Activated CD8-positive, alpha-beta T cell treated with anti-CD3 and anti-CD28 coated beads for 36 hours (primary cell): Measurements from ENCODE around the gene CENPX. TPM values are rescaled to one million over a fixed set of nuclear protein-coding genes. Genes with fewer than 3 reads are reported as not detected.

Experiments used
- ATAC-seq: fragments of 200-7000 bp; cut with Tn5 transposase; one replicate; pipeline ENCODE4 v1.10.0; 2021; ENCODE audit warnings: mild to moderate bottlenecking, moderate library complexity
- CTCF ChIA-PET: fragments of 350-600 bp; sonication (Branson Sonifier 250); formaldehyde crosslinking; loops from one replicate; lab custom pipeline; 2021; ENCODE audit warnings: antibody characterized with exemption; lab: Charles Lee
- POLR2A ChIA-PET: fragments of 350-600 bp; sonication (Branson Sonifier 250); formaldehyde crosslinking; loops from one replicate; lab custom pipeline; 2021; ENCODE audit warnings: antibody characterized with exemption; lab: Charles Lee
- DNase-seq: peaks from one replicate; pipeline ENCODE4 v3.0.0-alpha.2; 2020
- H3K27ac Mint-ChIP-seq: one replicate; pipeline ENCODE4 v1.8.0; 2021; ENCODE audit warnings: mild to moderate bottlenecking, mixed read lengths
- H3K27me3 Mint-ChIP-seq: one replicate; pipeline ENCODE4 v1.8.0; 2021; ENCODE audit warnings: mixed read lengths
- H3K36me3 Mint-ChIP-seq: one replicate; pipeline ENCODE4 v1.8.0; 2021; ENCODE audit warnings: low read depth, mixed read lengths
- H3K4me1 Mint-ChIP-seq: one replicate; pipeline ENCODE4 v1.8.0; 2021; ENCODE audit warnings: low read depth, mixed read lengths
- H3K4me3 Mint-ChIP-seq: one replicate; pipeline ENCODE4 v1.8.0; 2021; ENCODE audit warnings: mild to moderate bottlenecking, moderate library complexity, mixed read lengths
- H3K9me3 Mint-ChIP-seq: one replicate; pipeline ENCODE4 v1.8.0; 2021; ENCODE audit warnings: mixed read lengths
- intact Hi-C: fragments of 100-400 bp; cut with micrococcal nuclease; formaldehyde crosslinking; loops from one replicate; pipeline ENCODE4 v1.10.0; 2022
- total RNA-seq, 2 experiments: library from RNA; stranded (reverse); gene quantifications; one replicate each; pipeline ENCODE4 v1.2.3, GENCODE V29; 2021
- TF ChIP-seq, protein P1 (sequence below): fragments of 200-600 bp; IDR thresholded peaks from one replicate; pipeline ENCODE4 v1.8.0; 2022; ENCODE audit warnings: antibody characterized with exemption, mild to moderate bottlenecking

The CENPX gene
- total RNA-seq, 2 experiments from 2014 or later = 88.7 to 98.1 TPM

- CTCF ChIA-PET = interaction anchor here (2.2 kb wide), 1 partner anchor 31 kb away, joined by 5 read pairs; no protein-coding TSS in a partner anchor
- peaks cover 1% of the 10 kb centered on the region for H3K36me3 Mint-ChIP-seq
- H3K27ac Mint-ChIP-seq = no peak overlapping the region
- H3K9me3 Mint-ChIP-seq = no peaks in the 10 kb centered on the region
- DNase-seq = no peak
- no peak overlapping the region for H3K4me3 Mint-ChIP-seq
- ATAC-seq = no peak
- intact Hi-C loops = no loop called here
- POLR2A ChIA-PET = interaction anchor here (0.9 to 7.4 kb wide), 3 partner anchors 9 to 27 kb away, joined by 4 to 98 read pairs (median 6); partner anchors contain the start of genes GPS1 and RFNG
- TF ChIP-seq, protein P1, sequence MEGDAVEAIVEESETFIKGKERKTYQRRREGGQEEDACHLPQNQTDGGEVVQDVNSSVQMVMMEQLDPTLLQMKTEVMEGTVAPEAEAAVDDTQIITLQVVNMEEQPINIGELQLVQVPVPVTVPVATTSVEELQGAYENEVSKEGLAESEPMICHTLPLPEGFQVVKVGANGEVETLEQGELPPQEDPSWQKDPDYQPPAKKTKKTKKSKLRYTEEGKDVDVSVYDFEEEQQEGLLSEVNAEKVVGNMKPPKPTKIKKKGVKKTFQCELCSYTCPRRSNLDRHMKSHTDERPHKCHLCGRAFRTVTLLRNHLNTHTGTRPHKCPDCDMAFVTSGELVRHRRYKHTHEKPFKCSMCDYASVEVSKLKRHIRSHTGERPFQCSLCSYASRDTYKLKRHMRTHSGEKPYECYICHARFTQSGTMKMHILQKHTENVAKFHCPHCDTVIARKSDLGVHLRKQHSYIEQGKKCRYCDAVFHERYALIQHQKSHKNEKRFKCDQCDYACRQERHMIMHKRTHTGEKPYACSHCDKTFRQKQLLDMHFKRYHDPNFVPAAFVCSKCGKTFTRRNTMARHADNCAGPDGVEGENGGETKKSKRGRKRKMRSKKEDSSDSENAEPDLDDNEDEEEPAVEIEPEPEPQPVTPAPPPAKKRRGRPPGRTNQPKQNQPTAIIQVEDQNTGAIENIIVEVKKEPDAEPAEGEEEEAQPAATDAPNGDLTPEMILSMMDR = no peak
- no peaks in the 10 kb centered on the region for H3K27me3 Mint-ChIP-seq
- peaks cover 11% of the 10 kb centered on the region for H3K4me1 Mint-ChIP-seq
Measured at GRCh38 chr17:82061047-82061925, 38.6 kb upstream of the CENPX start.

DNA sequence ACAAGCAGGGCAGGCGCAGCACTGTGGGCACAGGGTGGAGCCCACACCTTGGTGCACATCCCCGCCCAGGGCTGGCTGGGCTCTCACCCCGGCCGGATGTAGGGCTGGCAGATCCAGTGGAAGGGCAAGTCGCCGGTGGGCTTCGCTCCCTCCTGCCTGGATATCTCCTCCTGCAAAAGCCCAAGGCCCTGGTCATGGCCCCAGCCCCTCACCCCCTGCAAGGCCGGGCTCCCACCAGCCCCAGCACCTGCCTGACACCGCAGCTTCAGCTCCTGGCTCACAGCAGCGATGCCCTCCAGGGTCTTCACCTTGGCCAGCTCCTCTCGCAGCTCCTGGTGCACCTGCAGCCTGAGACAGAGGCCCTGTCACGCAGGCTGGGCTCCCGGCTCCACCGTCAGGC, 37.9 kb upstream of the CENPX start:
- H3K27ac Mint-ChIP-seq = no peak overlapping the region
- ChIA-PET CTCF (interaction anchor here (2.2 kb wide), 1 partner anchor 30 kb away, joined by 5 read pairs; no protein-coding TSS in a partner anchor), POLR2A (interaction anchor here (1.2 to 7.4 kb wide), 3 partner anchors 8 to 28 kb away, joined by 4 to 98 read pairs (median 4); partner anchors contain the start of genes GPS1 and RFNG)
- H3K9me3 Mint-ChIP-seq = no peaks in the 10 kb centered on the region
- H3K4me1 Mint-ChIP-seq = peaks cover 9% of the 10 kb centered on the region
- intact Hi-C loops = no loop called here
- H3K27me3 Mint-ChIP-seq = no peaks in the 10 kb centered on the region
- TF ChIP-seq, protein P1 = no peak
- peaks cover 1% of the 10 kb centered on the region for H3K36me3 Mint-ChIP-seq
- ATAC-seq (no peak), DNase-seq (no peak)
- H3K4me3 Mint-ChIP-seq = no peak overlapping the region

GRCh38 chr17:82060001-82060380, 37.3 kb upstream of the CENPX start:
- POLR2A ChIA-PET = interaction anchor here (1.0 to 1.9 kb wide), 4 partner anchors 11 to 39 kb away, joined by 3 to 4 read pairs (median 4); partner anchors contain the start of gene FASN
- H3K4me1 Mint-ChIP-seq = peaks cover 9% of the 10 kb centered on the region
- TF ChIP-seq, protein P1 = no peak
- H3K4me3 Mint-ChIP-seq = no peak overlapping the region
- no peak for ATAC-seq
- H3K27me3 Mint-ChIP-seq = no peaks in the 10 kb centered on the region
- H3K36me3 Mint-ChIP-seq = peaks cover 1% of the 10 kb centered on the region
- no peak overlapping the region for H3K27ac Mint-ChIP-seq
- CTCF ChIA-PET = interaction anchor here (2.2 kb wide), 1 partner anchor 30 kb away, joined by 5 read pairs; no protein-coding TSS in a partner anchor
- no peak for DNase-seq
- no peaks in the 10 kb centered on the region for H3K9me3 Mint-ChIP-seq
- intact Hi-C loops = no loop called here

DNA sequence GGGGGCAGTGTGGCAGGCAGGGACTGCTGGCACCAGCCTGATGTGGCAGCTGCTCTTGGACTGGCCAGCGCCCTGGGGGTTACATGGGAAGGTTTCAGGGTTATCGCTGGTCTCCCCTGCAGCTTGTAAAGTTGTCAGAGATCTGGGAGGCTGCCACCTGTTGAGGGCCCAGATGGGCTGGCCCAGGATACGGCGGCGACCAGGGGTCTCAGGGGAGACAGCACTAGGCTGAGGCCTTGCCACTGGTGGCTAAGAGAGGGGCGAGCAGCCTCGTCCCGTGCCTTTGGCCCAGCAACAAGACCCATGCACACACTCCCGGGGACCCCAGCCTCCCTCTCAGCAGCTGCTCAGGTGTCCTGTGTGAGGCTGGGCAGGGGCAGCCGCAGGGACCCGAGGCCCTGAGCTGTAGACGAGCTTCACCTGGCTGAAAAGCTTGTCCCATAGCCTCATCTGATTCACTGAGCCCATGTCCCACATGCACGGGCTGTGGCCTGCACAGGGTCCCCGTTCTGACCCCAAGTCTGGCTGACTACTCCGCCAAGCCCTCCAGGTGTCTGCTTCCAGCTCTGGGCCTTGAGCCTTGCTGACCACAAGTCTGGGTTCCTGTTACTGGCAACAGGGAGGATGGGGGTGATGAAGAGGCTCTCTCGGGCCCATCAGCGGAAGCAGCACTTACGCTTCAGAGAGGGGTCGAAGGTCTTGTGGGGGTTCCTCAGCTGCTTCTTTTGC, 36.8 kb upstream of the CENPX start:
- ATAC-seq = no peak
- no peak overlapping the region for H3K4me3 Mint-ChIP-seq
- no peaks in the 10 kb centered on the region for H3K9me3 Mint-ChIP-seq
- H3K36me3 Mint-ChIP-seq = peaks cover 3% of the 10 kb centered on the region
- intact Hi-C loops = no loop called here
- no peak for DNase-seq
- no peak overlapping the region for H3K27ac Mint-ChIP-seq
- ChIA-PET POLR2A (interaction anchor here (0.7 to 1.9 kb wide), 6 partner anchors 10 to 167 kb away, joined by 3 to 4 read pairs (median 3); partner anchors contain the start of gene FASN), CTCF (interaction anchor here (2.2 kb wide), 1 partner anchor 29 kb away, joined by 5 read pairs; no protein-coding TSS in a partner anchor)
- H3K27me3 Mint-ChIP-seq = no peaks in the 10 kb centered on the region
- H3K4me1 Mint-ChIP-seq = peaks cover 8% of the 10 kb centered on the region
- TF ChIP-seq, protein P1 = no peak
